ENCODE results near the gene PTPRA.

PTPRA gene

DNA sequence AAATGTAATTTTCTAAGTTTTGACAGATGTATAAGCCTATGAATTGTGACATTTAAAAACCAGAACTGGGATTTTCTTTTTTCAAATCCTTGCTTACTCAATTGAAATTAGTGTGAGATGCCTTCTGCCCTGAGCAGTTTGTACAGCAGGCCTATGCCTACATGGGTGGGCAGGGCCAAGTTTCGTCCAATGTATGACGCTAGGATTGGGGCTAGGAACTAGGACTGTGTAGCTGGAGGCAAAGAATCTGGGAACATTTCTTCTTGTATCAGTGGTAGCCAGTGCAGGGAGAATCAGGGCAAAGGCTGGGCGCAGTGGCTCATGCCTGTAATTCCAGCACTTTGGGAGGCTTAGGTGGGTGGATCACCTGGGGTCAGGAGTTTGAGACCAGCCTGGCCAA lies 3.9 kb upstream of the PTPRA start:
- TF ChIP-seq, protein P1, sequence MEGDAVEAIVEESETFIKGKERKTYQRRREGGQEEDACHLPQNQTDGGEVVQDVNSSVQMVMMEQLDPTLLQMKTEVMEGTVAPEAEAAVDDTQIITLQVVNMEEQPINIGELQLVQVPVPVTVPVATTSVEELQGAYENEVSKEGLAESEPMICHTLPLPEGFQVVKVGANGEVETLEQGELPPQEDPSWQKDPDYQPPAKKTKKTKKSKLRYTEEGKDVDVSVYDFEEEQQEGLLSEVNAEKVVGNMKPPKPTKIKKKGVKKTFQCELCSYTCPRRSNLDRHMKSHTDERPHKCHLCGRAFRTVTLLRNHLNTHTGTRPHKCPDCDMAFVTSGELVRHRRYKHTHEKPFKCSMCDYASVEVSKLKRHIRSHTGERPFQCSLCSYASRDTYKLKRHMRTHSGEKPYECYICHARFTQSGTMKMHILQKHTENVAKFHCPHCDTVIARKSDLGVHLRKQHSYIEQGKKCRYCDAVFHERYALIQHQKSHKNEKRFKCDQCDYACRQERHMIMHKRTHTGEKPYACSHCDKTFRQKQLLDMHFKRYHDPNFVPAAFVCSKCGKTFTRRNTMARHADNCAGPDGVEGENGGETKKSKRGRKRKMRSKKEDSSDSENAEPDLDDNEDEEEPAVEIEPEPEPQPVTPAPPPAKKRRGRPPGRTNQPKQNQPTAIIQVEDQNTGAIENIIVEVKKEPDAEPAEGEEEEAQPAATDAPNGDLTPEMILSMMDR (IDR thresholded peaks at IDR 0.05; ENCODE audit: low read depth, low read length): no peak
- DNase-seq (ENCODE audit: extremely low read depth, low read depth): no peak

DNA sequence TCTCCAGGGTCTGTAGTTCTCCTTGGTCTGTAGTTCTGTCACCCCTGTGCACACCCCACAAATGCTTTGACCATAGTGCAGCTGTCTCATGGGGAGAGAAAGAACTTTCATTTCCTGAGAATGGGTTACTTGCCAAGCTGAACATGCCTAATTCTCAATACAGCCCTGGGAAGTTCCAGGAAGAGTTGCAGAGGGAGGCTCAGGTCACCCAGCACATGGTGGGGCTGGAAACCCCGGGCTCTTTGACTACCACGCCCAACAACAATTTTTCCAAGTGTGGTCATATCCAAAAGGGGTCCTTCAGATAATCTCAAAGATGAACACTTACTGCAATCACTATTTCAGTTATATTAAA lies 2.2 kb upstream of the PTPRA start:
- TF ChIP-seq, protein P1 (IDR thresholded peaks at IDR 0.05; ENCODE audit: low read depth, low read length): no peak
- no peak for DNase-seq (ENCODE audit: extremely low read depth, low read depth)

DNA sequence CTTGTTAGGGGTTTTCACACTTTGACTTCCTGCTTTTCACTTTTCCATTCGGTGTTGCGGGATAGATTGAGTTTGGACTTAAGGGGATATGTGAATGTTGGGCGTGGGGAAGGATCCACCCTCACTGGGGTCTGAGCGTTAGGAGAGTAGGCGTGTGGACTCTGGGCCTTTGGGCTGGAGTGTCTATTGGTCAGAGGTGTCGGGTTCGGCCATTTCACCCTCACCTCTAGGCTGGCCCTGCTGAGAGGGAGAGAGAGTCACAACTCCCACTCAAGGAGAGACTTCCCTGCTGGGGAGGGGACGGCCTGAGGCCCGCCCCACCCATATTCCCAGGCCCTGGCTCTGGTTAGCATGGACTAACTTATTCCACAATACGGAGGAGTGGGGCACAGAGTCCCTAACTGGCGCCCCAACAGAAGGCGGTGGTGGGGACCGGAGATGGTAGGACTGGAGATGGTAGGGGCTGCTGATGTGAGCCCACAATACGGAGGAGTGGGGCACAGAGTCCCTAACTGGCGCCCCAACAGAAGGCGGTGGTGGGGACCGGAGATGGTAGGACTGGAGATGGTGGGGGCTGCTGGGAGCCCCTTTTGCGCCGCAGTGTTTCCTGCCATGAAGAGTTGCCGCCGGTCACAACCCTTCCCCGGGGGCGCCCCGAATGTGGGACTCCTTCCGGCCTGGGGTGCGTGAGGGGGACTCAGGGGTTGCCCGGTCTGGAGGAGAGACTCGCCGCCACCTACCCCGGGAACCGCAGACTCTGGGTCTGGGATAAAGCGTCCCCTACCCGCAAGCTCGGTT lies 1.4 kb upstream of the PTPRA start:
- no peak for DNase-seq (ENCODE audit: extremely low read depth, low read depth)

DNA sequence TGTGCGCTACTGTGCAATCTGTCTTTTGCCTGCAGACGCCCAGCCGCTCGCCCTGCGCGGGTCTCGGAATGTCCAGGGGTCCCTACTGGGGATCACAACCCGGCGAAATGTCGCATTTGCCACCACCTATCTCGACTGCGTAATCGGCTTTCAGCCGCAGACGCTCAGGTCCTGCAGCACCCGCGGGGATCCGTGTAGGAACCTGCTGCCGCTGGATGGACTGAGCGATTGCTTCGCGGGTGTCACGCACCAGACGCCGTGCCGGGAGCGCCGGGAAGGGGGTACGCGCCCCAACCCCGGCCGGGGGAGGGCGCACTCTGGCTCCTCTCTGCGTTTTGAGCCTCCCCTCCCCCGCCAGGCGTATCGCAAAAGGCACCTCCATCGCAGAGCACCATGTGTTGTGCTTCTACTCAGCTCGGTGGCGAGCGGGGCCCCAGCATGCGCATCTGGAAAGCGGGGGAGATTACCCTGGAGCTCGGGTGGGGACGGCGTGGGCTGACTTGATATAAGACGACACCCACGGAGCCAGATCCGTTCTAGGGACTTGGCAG lies 747 bp upstream of the PTPRA start:
- TF ChIP-seq, protein P1 (IDR thresholded peaks at IDR 0.05; ENCODE audit: low read depth, low read length): peak; percentile 34
- no peak for DNase-seq (ENCODE audit: extremely low read depth, low read depth)

More for the DNA sequence above, 1.4 kb upstream of the PTPRA start:
- TF ChIP-seq, protein P1 (IDR thresholded peaks at IDR 0.05; ENCODE audit: low read depth, low read length): no peak

DNA sequence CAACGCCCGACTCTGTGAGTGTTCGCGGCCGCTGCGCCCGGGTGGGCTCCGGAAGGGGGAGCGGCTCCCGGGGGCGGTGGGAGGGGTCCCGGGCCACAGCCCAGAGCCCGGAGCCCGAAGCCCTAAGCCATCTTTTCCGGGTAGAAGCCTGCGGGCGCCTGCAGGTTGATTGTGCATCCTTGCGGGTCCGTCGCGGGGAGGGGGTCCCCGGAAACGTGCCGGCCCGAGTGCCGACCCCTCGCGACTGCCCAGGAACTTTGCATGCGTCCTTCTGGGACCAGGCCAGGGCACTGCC lies 413 bp downstream of the PTPRA start:
- no peak for DNase-seq (ENCODE audit: extremely low read depth, low read depth)
- TF ChIP-seq, protein P1 (IDR thresholded peaks at IDR 0.05; ENCODE audit: low read depth, low read length): no peak

DNA sequence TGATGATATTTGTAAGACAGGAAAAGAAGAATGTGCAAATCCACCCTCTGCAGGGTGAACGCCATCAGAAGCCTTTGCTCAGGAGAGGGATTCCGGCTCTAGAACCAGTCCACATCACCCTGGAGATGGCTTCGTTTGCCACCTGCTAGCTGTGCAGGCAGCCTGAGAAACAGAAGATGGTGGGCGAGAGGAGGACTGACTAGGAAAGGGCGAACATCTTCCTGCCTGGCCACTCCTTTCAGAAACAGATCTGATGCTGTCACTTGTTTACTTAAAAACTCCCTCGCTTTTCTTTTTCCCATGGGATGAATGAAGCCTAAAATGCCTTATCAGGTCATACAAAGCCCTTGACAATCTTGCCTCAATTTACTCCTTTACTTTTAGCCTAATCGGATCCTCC lies 1.2 kb downstream of the PTPRA start:
- TF ChIP-seq, protein P1 (IDR thresholded peaks at IDR 0.05; ENCODE audit: low read depth, low read length): no peak
- no peak for DNase-seq (ENCODE audit: extremely low read depth, low read depth)

DNA sequence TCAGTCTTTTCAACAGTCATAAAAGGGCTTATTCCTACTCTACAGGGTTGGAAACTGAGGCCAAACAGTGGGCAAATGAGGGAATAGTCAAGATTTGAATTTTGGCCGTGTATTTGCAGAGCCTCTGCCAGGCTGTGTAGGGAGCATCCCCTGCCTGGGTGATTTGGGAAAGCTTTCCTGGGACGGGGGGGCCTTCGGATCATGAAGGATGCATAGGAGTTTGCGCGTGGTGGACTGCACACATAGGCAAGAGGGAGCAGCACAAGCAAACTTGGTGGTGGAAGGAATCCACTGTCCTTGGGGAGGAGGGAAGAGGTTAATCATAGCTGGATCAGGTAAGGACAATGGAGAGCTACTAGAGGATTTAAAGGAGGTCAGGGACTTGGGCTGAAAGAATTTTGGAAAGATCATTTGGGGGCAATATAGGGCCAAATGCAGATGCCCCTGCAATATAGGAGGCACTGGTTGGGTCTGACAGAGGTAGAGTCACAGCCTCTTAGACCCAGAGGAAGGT lies 2.5 kb downstream of the PTPRA start:
- TF ChIP-seq, protein P1 (IDR thresholded peaks at IDR 0.05; ENCODE audit: low read depth, low read length): no peak
- no peak for DNase-seq (ENCODE audit: extremely low read depth, low read depth)
